Measurements from ENCODE around the gene LCN15. TPM values are rescaled to one million over a fixed set of nuclear protein-coding genes. Genes with fewer than 3 reads are reported as not detected.
"Not testable (repeated sequence)": the region's sequence is repeated elsewhere in the genome, so short reads cannot be mapped to it uniquely, and the experiment has no call there.

Gene LCN15
- total and polyA plus RNA-seq, 4 donors: not detected

DNA sequence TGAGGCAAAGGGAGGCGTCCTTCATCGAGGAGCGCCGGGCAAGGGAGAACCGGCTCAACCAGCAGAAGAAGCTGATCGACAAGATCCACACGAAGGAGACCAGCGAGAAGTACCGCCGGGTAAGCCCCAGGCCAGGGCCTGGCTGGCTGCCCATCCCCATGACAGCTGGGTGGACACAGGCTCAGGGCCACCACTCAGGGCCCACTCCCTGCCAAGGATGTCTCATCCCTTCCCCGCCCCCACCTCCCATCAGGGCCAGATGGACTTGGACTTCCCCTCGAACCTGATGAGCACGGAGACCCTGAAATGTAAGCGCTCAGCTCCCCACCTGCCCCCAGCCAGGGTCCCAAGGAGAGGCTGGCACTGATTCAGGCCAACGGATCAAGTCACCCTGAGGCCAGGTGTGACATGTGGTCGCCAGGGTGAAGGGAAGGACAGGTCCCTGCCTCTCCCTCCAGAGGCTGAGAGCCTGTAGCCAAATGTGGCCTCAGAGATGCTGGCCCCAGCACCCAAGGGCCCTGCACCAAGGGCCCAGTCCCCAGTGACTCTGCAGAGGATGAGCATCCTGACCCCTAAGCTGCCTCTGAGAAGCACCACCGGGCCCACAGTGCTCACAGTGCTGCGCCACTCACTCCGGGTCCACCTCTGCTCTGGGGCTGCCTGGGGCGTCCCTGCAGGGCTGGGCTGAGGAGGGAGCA lies 40.3 kb upstream of the LCN15 start:
- Histone ChIP-seq H3K4me1 (ENCODE audit: control insufficient read depth in 4 of 4, insufficient read depth in 4 of 4, low read length in 3 of 4) (peaks cover 10 to 35% (median 31%) of the 10 kb centered on the region in 4 donors), H3K9ac (ENCODE audit: low read depth in 1 of 2, low read length in 2 of 2) (no peak overlapping the region), H3K4me3 (ENCODE audit: low read depth in 1 of 3, low read length in 3 of 3) (no peak overlapping the region), H3K9me3 (ENCODE audit: control insufficient read depth in 4 of 4, low read length in 3 of 4) (no peaks in the 10 kb centered on the region), H3K27me3 (ENCODE audit: control insufficient read depth in 4 of 4, insufficient read depth in 4 of 4, low read length in 3 of 4) (no peaks in the 10 kb centered on the region), H3K36me3 (ENCODE audit: control insufficient read depth in 4 of 4, insufficient read depth in 3 of 4, low read depth in 1 of 4, low read length in 3 of 4) (no peaks in the 10 kb centered on the region), H3K27ac (ENCODE audit: low read depth in 1 of 2, low read length in 2 of 2) (no peak overlapping the region)
- 97% methylated on average over 20 of the region's 20 CpGs for WGBS
- DNase-seq (ENCODE audit: low spot score): no peak
- no peak for TF ChIP-seq TAF1 (conservative IDR thresholded peaks at IDR 0.05)
- TF ChIP-seq, protein P1, sequence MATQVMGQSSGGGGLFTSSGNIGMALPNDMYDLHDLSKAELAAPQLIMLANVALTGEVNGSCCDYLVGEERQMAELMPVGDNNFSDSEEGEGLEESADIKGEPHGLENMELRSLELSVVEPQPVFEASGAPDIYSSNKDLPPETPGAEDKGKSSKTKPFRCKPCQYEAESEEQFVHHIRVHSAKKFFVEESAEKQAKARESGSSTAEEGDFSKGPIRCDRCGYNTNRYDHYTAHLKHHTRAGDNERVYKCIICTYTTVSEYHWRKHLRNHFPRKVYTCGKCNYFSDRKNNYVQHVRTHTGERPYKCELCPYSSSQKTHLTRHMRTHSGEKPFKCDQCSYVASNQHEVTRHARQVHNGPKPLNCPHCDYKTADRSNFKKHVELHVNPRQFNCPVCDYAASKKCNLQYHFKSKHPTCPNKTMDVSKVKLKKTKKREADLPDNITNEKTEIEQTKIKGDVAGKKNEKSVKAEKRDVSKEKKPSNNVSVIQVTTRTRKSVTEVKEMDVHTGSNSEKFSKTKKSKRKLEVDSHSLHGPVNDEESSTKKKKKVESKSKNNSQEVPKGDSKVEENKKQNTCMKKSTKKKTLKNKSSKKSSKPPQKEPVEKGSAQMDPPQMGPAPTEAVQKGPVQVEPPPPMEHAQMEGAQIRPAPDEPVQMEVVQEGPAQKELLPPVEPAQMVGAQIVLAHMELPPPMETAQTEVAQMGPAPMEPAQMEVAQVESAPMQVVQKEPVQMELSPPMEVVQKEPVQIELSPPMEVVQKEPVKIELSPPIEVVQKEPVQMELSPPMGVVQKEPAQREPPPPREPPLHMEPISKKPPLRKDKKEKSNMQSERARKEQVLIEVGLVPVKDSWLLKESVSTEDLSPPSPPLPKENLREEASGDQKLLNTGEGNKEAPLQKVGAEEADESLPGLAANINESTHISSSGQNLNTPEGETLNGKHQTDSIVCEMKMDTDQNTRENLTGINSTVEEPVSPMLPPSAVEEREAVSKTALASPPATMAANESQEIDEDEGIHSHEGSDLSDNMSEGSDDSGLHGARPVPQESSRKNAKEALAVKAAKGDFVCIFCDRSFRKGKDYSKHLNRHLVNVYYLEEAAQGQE (IDR thresholded peaks at IDR 0.05): no peak

GRCh38 chr9:136803551-136804508 lies 39.5 kb upstream of the LCN15 start:
- H3K9me3 ChIP-seq (ENCODE audit: control insufficient read depth in 4 of 4, low read length in 3 of 4): no peaks in the 10 kb centered on the region
- H3K9ac ChIP-seq (ENCODE audit: low read depth in 1 of 2, low read length in 2 of 2): no peak overlapping the region
- no peak for DNase-seq (ENCODE audit: low spot score)
- H3K27me3 ChIP-seq (ENCODE audit: control insufficient read depth in 4 of 4, insufficient read depth in 4 of 4, low read length in 3 of 4): no peaks in the 10 kb centered on the region
- TF ChIP-seq EGR1 (IDR thresholded peaks at IDR 0.05; ENCODE audit: low read depth in 2 of 2) (no peak), RAD21 (IDR thresholded peaks at IDR 0.05) (no peak), ZBTB33 (IDR thresholded peaks at IDR 0.05) (no peak), GABPA (IDR thresholded peaks at IDR 0.05 in 1 of 2, conservative IDR thresholded peaks at IDR 0.05 in 1 of 2) (no peak), SP1 (IDR thresholded peaks at IDR 0.05) (no peak), NR2F2 (IDR thresholded peaks at IDR 0.05) (no peak), HNF4G (IDR thresholded peaks at IDR 0.05) (no peak), YY1 (IDR thresholded peaks at IDR 0.05) (no peak)
- TF ChIP-seq, protein P2, sequence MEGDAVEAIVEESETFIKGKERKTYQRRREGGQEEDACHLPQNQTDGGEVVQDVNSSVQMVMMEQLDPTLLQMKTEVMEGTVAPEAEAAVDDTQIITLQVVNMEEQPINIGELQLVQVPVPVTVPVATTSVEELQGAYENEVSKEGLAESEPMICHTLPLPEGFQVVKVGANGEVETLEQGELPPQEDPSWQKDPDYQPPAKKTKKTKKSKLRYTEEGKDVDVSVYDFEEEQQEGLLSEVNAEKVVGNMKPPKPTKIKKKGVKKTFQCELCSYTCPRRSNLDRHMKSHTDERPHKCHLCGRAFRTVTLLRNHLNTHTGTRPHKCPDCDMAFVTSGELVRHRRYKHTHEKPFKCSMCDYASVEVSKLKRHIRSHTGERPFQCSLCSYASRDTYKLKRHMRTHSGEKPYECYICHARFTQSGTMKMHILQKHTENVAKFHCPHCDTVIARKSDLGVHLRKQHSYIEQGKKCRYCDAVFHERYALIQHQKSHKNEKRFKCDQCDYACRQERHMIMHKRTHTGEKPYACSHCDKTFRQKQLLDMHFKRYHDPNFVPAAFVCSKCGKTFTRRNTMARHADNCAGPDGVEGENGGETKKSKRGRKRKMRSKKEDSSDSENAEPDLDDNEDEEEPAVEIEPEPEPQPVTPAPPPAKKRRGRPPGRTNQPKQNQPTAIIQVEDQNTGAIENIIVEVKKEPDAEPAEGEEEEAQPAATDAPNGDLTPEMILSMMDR (IDR thresholded peaks at IDR 0.05; ENCODE audit: low read depth, low read length, missing input control): no peak
- TF ChIP-seq, protein P3, sequence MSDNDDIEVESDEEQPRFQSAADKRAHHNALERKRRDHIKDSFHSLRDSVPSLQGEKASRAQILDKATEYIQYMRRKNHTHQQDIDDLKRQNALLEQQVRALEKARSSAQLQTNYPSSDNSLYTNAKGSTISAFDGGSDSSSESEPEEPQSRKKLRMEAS (IDR thresholded peaks at IDR 0.05): no peak
- H3K36me3 ChIP-seq (ENCODE audit: control insufficient read depth in 4 of 4, insufficient read depth in 3 of 4, low read depth in 1 of 4, low read length in 3 of 4): no peaks in the 10 kb centered on the region
- H3K4me3 ChIP-seq (ENCODE audit: low read depth in 1 of 3, low read length in 3 of 3): no peak overlapping the region
- 96% methylated on average over 22 of the region's 22 CpGs for WGBS
- H3K27ac ChIP-seq (ENCODE audit: low read depth in 1 of 2, low read length in 2 of 2): no peak overlapping the region
- peaks cover 16 to 37% (median 32%) of the 10 kb centered on the region in 4 donors for H3K4me1 ChIP-seq (ENCODE audit: control insufficient read depth in 4 of 4, insufficient read depth in 4 of 4, low read length in 3 of 4)

DNA sequence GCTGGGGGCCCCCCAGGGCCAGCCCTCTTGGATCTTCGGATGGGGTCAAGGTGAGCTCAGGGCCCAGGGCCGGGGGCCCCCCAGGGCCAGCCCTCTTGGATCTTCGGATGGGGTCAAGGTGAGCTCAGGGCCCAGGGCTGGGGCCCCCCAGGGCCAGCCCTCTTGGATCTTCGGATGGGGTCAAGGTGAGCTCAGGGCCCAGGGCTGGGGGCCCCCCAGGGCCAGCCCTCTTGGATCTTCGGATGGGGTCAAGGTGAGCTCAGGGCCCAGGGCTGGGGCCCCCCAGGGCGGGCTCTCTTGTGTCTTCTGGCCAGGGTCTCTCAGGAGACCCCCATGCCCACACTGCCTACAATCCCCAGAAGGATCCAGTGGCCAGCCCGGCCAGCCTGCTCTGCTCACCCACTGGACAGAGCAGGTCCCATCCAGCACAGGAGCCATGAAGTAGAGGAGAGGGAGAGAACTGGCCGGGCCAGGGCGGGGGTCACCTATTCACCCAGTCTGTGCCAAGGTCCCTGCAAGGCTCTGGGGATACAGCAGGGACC lies 38.8 kb upstream of the LCN15 start:
- not testable (repeated sequence) for H3K27me3 ChIP-seq (ENCODE audit: control insufficient read depth in 4 of 4, insufficient read depth in 4 of 4, low read length in 3 of 4); H3K4me3 ChIP-seq (ENCODE audit: low read depth in 1 of 3, low read length in 3 of 3); H3K27ac ChIP-seq (ENCODE audit: low read depth in 1 of 2, low read length in 2 of 2); H3K9me3 ChIP-seq (ENCODE audit: control insufficient read depth in 4 of 4, low read length in 3 of 4); H3K9ac ChIP-seq (ENCODE audit: low read depth in 1 of 2, low read length in 2 of 2); H3K36me3 ChIP-seq (ENCODE audit: control insufficient read depth in 4 of 4, insufficient read depth in 3 of 4, low read depth in 1 of 4, low read length in 3 of 4); DNase-seq (ENCODE audit: low spot score)
- WGBS: 93% methylated on average over 8 of the region's 9 CpGs
- peaks cover 16 to 37% (median 32%) of the 10 kb centered on the region in 4 donors for H3K4me1 ChIP-seq (ENCODE audit: control insufficient read depth in 4 of 4, insufficient read depth in 4 of 4, low read length in 3 of 4)

All from liver (tissue), 9 donors.